Skeletal muscle tissue (tissue), 4 donors: Measurements from ENCODE around the gene SLC39A9. TPM values are rescaled to one million over a fixed set of nuclear protein-coding genes. Genes with fewer than 3 reads are reported as not detected.

ENCODE experiments used
- H3K27ac ChIP-seq: one replicate; pipeline ENCODE4 v1.7.0; 2013; ENCODE audit warnings: mild to moderate bottlenecking, low read depth, low read length, inconsistent platforms
- H3K27me3 ChIP-seq, 3 donors: one replicate each; pipeline ENCODE4 v1.7.0; 2013; ENCODE audit warnings: low read length in 3 of 3; ENCODE audit not compliant: control insufficient read depth in 3 of 3, insufficient read depth in 3 of 3
- H3K36me3 ChIP-seq, 3 donors: one replicate each; pipeline ENCODE4 v1.7.0; 2013; ENCODE audit warnings: low read length in 3 of 3; ENCODE audit not compliant: control insufficient read depth in 3 of 3, insufficient read depth in 3 of 3
- H3K4me1 ChIP-seq, 3 donors: one replicate each; pipeline ENCODE4 v1.7.0; 2013; ENCODE audit warnings: low read length in 3 of 3, mild to moderate bottlenecking in 3 of 3; ENCODE audit not compliant: control insufficient read depth in 3 of 3, insufficient read depth in 3 of 3
- H3K4me3 ChIP-seq, 3 donors: one replicate each; pipeline ENCODE4 v1.7.0; 2013; ENCODE audit warnings: low read length in 3 of 3
- H3K9ac ChIP-seq, 3 donors: one replicate each; pipeline ENCODE4 v1.7.0; 2013; ENCODE audit warnings: low read length in 3 of 3, mild to moderate bottlenecking in 3 of 3, moderate library complexity in 2 of 3, low read depth in 1 of 3
- H3K9me3 ChIP-seq, 3 donors: one replicate each; pipeline ENCODE4 v1.7.0; 2013; ENCODE audit warnings: low read length in 3 of 3; ENCODE audit not compliant: control insufficient read depth in 3 of 3
- total RNA-seq: library from RNA; depleted of rRNA; stranded (reverse); fragments of >200 nt; gene quantifications from one replicate; pipeline ENCODE4 v1.2.3, GENCODE V29; 2014
- donor health status: Osteomylitis.

Gene SLC39A9, protein sequence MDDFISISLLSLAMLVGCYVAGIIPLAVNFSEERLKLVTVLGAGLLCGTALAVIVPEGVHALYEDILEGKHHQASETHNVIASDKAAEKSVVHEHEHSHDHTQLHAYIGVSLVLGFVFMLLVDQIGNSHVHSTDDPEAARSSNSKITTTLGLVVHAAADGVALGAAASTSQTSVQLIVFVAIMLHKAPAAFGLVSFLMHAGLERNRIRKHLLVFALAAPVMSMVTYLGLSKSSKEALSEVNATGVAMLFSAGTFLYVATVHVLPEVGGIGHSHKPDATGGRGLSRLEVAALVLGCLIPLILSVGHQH
- 52.7 TPM for total RNA-seq

DNA sequence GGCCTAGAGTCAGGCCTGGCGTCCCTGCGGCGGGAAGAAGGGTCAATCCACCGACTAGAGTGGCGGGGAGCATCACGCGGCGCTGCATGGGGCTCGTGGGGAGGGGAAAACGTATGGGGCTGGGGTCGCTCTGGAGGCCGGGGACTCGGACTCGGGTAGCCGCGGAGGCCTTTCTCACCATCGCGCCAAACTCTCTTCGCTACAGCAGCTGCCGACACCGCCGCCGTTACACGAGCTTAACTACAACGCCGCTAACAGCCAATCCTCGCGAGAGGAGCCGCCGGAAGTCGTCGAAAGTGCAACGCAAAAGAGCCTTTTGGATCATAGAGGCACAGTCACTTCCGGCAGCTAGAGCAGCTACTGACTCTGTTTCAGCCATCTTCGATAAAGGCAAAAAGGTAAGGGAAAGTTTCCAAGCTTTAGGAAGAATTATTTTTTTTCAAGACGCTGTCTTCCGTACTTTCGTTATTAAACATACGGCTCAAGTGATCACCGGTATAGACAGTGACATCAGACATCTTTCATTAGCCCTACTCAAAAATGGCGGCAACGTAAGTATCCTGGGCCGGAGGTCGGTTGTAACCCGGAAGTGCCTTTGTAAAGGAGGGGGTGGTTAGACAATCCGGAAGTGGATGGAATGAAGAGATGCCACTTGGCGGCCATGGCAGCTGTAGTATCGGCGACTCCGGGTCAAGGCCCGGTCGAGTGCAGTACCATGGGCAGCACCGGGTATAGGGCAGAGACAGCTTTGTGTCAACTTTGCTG is at the start of gene SLC39A9, which contains the start of gene ERH:
SLC39A9 (plus strand) TSS at position 640 of the 765 bp plus-strand sequence. CDS start 678 bp downstream, outside the sequence.
ERH (minus strand) TSS at position 247 of the 765 bp plus-strand sequence; CDS start at position 181, 66 bp downstream.
- Histone ChIP-seq H3K9ac (peak within 1 kb of the TSS; percentile 93 to 97 (median 96)), H3K36me3 (peaks cover 13 to 24% (median 21%) of the 10 kb centered on the region in 3 donors), H3K9me3 (no peaks in the 10 kb centered on the region), H3K27ac (peak within 1 kb of the TSS; percentile 81), H3K27me3 (no peaks in the 10 kb centered on the region), H3K4me3 (peak within 1 kb of the TSS; percentile 88 to 99 (median 96)), H3K4me1 (peaks cover 28 to 35% (median 29%) of the 10 kb centered on the region in 3 donors)

DNA sequence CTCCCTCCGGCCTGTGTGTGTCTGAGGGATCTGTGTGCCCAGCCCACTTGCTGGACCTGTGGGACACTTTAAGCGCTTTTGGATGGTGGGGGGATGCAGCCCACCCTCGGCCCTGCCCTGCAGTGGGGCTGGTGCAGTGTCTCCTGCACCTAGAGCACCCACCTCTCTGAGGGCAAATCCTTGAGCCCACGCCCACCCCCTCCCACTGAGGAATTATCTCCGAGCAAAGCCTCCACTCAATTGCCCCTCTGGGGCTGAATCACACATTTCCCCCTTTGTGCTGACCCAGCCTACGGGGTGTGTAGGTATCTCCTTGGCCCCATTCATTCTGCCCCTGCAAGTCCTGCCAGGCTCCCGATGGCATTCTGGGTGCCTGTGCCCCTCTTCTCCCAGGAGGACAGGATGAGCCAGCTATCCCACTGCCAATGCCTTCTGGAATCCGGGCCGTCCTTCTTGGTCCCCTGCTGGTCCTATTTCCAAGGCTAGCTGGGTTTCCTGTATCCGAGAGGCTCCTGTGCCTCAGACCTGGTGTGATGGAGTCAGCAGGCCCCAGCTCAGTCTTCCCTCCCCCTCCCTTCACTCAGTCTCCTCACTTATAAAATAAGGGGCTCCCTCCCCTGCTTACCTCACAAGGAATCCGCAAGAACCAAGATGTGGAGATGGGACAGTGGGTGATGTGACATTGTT is 49.3 kb upstream of the SLC39A9 start:
- H3K27ac ChIP-seq: no peak overlapping the region
- no peak overlapping the region for H3K9ac ChIP-seq
- peaks cover 0 to 3% (median 0%) of the 10 kb centered on the region in 3 donors for H3K27me3 ChIP-seq
- peaks cover 0 to 3% (median 0%) of the 10 kb centered on the region in 3 donors for H3K36me3 ChIP-seq
- H3K4me1 ChIP-seq: no peaks in the 10 kb centered on the region
- H3K4me3 ChIP-seq: no peak overlapping the region
- no peaks in the 10 kb centered on the region for H3K9me3 ChIP-seq

DNA sequence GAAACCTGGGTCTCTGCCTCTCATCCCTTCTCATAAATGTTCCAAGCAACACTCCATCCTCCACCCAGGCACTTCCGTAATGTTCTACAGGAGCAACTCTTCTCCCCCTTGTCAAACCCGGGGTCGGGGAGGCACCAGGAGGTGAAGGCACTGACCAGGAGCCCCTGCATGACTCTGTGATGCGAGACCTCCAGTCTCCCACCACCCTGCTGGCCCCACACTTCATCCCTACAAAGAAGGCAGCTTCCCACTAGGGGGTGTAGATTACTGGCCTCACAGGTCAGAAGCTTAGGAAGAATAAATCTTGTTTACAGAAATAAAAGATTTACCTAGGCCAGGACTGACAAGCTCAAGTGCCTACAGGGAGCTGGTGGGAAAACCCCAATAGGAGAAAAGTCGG is 47.6 kb upstream of the SLC39A9 start:
- Histone ChIP-seq H3K4me3 (no peak overlapping the region), H3K4me1 (peaks cover 5 to 6% (median 5%) of the 10 kb centered on the region in 3 donors), H3K27me3 (peaks cover 0 to 3% (median 0%) of the 10 kb centered on the region in 3 donors), H3K9me3 (no peaks in the 10 kb centered on the region), H3K36me3 (peaks cover 0 to 3% (median 0%) of the 10 kb centered on the region in 3 donors), H3K9ac (no peak overlapping the region), H3K27ac (no peak overlapping the region)

DNA sequence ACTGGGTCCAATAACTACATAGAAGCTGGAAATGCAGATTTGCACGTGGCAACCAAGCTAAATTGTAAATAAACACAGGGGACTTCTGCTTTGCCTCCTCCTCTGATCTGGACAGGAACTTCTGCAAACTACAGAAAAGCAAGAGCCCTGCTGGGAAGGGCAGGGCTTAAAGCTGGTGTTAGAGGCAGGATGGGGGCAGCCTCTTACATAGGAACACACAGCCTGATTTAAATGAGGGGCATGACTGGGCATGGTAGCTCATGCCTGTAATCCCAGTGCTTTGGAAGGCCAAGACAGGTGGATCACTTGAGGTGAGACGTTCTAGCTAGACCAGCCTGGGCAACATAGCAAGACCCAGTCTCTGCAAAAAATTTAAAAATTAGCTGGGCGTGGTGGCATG is 47.1 kb upstream of the SLC39A9 start:
- Histone ChIP-seq H3K9ac (no peak overlapping the region), H3K9me3 (no peaks in the 10 kb centered on the region), H3K36me3 (peaks cover 0 to 3% (median 0%) of the 10 kb centered on the region in 3 donors), H3K27ac (no peak overlapping the region), H3K27me3 (peaks cover 0 to 3% (median 0%) of the 10 kb centered on the region in 3 donors), H3K4me3 (no peak overlapping the region), H3K4me1 (peaks cover 5 to 6% (median 5%) of the 10 kb centered on the region in 3 donors)

DNA sequence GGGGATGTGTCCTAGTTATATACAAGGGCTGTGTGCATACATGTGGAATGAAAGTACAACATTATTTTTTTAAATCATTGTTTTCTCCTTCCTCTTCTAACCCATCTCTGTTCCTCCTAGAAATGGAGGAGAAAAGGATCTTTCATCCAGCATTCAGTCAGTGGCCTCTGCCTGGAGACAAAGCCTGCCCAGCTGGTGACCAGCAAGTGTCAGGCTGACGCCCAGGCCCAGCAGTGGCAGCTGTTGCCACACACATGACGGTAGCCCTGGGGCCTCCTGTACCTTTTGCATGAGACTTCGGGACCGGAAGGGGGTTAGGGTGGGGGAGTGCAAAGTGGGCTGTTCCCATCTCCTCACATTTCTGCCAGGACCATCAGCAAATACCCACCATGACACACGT is 46.6 kb upstream of the SLC39A9 start:
- Histone ChIP-seq H3K27ac (no peak overlapping the region), H3K9ac (no peak overlapping the region), H3K4me1 (peaks cover 5 to 6% (median 5%) of the 10 kb centered on the region in 3 donors), H3K4me3 (no peak overlapping the region), H3K36me3 (peaks cover 0 to 3% (median 0%) of the 10 kb centered on the region in 3 donors), H3K9me3 (no peaks in the 10 kb centered on the region), H3K27me3 (peaks cover 0 to 3% (median 0%) of the 10 kb centered on the region in 3 donors)

DNA sequence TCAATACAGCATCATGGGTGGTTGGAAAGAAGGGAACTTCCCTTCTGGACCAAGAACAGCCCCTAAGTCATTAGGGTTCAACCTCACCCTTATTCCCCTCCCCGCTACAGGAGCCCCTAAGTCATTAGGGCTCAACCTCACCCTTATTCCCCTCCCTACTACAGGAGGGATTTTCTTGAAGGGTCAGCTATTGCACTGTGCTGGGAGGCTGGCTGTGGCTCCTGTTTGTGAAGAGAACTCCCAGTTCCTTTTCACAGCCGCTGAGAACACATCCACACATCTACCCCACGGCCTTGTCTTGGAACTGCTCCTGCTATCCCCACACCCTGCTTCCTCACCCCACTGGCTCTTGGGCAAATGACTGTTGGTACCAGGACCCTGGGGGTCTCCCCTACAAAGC is 45.3 kb upstream of the SLC39A9 start:
- H3K27me3 ChIP-seq: peaks cover 0 to 3% (median 0%) of the 10 kb centered on the region in 3 donors
- no peak overlapping the region for H3K9ac ChIP-seq
- no peak overlapping the region for H3K27ac ChIP-seq

DNA sequence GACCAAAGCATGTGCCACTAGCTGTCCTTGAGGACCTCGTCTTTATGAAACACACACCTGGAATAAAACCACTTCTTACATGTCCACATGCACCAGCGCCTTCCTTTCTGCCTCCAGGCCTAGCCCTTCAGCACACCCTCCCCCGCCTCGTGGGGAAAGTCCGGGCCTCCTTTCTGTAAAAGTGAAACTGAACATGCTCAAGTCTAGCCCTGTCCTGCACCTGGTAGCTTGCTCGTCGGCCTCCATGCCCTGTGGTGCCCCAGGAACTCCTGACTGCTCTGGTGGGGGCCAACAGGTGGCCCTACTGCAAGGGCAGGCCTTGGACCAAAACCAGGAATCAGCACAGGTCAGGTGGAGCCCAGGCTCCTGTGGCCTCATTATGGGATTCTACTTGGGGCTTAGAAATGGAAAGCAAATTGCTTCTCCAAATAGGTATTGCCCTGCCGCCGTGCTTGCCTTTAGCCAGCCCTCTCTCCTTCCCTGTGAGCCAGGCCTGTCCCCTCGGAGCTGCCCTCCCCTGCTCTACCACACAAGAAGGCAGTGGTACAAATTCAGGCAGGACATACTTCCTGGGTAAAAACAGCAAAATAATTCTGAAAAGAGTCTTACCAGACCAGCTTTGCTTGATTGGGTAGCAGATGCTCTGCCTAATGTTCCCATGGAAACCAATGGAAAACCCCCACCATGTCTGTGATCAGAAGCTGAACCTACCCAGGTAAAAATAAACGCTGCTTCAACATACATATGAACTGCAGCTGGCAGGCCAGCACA is 43.9 kb upstream of the SLC39A9 start:
- H3K27ac ChIP-seq: no peak overlapping the region
- no peak overlapping the region for H3K4me3 ChIP-seq
- peaks cover 5 to 6% (median 5%) of the 10 kb centered on the region in 3 donors for H3K4me1 ChIP-seq
- peaks cover 0 to 3% (median 0%) of the 10 kb centered on the region in 3 donors for H3K27me3 ChIP-seq
- no peak overlapping the region for H3K9ac ChIP-seq
- H3K9me3 ChIP-seq: no peaks in the 10 kb centered on the region
- H3K36me3 ChIP-seq: peaks cover 0 to 2% (median under 1%) of the 10 kb centered on the region in 3 donors

More for the DNA sequence above, 45.3 kb upstream of the SLC39A9 start:
- Histone ChIP-seq H3K4me1 (peaks cover 5 to 6% (median 5%) of the 10 kb centered on the region in 3 donors), H3K36me3 (peaks cover 0 to 3% (median 0%) of the 10 kb centered on the region in 3 donors), H3K4me3 (no peak overlapping the region), H3K9me3 (no peaks in the 10 kb centered on the region)

DNA sequence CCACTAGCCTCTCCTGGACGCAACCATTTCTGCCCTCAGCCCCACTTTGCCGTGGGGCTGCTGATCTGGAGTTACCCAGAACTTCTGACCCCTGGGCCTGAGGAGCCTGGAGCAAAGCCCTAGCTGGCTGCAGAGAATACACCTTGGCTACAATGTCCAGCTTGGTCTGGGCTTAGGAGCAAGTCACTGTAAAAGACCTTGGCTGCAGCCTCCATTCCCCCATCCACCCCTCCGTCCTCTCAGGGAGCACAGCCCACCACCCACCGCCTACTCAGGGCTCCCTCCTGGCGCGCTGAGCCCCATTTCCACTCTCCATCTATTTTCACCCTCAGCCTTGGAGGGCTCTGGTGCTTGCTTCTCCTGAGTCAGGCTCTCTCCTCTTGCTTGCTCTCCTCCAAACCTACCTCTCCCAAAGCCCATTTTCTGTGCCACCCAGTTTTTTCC is 43.3 kb upstream of the SLC39A9 start:
- peaks cover 0 to 2% (median 0%) of the 10 kb centered on the region in 3 donors for H3K36me3 ChIP-seq
- H3K27ac ChIP-seq: peak overlapping the region; percentile 72
- H3K4me3 ChIP-seq: no peak overlapping the region
- peaks cover 5 to 6% (median 5%) of the 10 kb centered on the region in 3 donors for H3K4me1 ChIP-seq
- no peak overlapping the region for H3K9ac ChIP-seq
- peaks cover 0 to 3% (median 0%) of the 10 kb centered on the region in 3 donors for H3K27me3 ChIP-seq
- H3K9me3 ChIP-seq: no peaks in the 10 kb centered on the region
